HCT116 (cell line): ENCODE results near the gene SRCIN1. TPM values are rescaled to one million over a fixed set of nuclear protein-coding genes. Genes with fewer than 3 reads are reported as not detected.

Experiments used
- ATAC-seq: fragments of 200-7000 bp; cut with Tn5 transposase; 2 replicates; pipeline ENCODE4 v1.9.1; 2020; ENCODE audit warnings: mild to moderate bottlenecking, moderate library complexity
- BruUV-seq: library from RNA; stranded (reverse); fragments of 400-500 nt; replicated peaks from 2 replicates; lab custom pipeline; 2021; lab: Mats Ljungman, UMichigan
- CTCF ChIA-PET: fragments of 300-600 bp; sonication (Branson Sonifier 250); formaldehyde crosslinking; loops from one replicate; lab custom pipeline; 2021; ENCODE audit warnings: antibody characterized with exemption; lab: Charles Lee
- POLR2A ChIA-PET: fragments of 300-600, 350-600 bp; sonication (Branson Sonifier 250); formaldehyde crosslinking; loops from one replicate; lab custom pipeline; 2021; ENCODE audit warnings: antibody characterized with exemption; lab: Charles Lee
- RAD21 ChIA-PET, 2 experiments: fragments of 300-600 bp; sonication (Branson Sonifier 250); formaldehyde crosslinking; loops; one replicate each; lab custom pipeline; 2023; ENCODE audit warnings: low total read pairs in 2 of 2; ENCODE audit not compliant: uncharacterized antibody in 2 of 2, unreplicated experiment in 2 of 2, low non-redundant PET in 1 of 2; lab: Charles Lee
- DNase-seq: peaks from one replicate; pipeline ENCODE4 v3.0.0-alpha.2; 2010; ENCODE audit warnings: low read depth, low spot score
- H2AFZ ChIP-seq: fragments of 200-600 bp; shearing (Covaris generic), sonication (generic); 2 replicates; pipeline ENCODE4 v1.6.1; 2017; ENCODE audit warnings: low read depth, mixed run types, mixed read lengths, antibody characterized with exemption, low read length; ENCODE audit not compliant: poor library complexity, severe bottlenecking
- H3K27ac ChIP-seq: 2 replicates; pipeline ENCODE4 v1.5.1; 2012; ENCODE audit warnings: low read depth, low read length
- H3K27me3 ChIP-seq: fragments of 200-600 bp; sonication (generic); 2 replicates; pipeline ENCODE4 v1.6.1; 2016; ENCODE audit warnings: mixed run types, low read length, mixed read lengths; ENCODE audit not compliant: insufficient read depth
- H3K36me3 ChIP-seq, 2 experiments: fragments of 200-500 bp in 1 of 2; fragments of 200-600 bp in 1 of 2; sonication (Bioruptor generic) in 1 of 2; sonication (generic) in 1 of 2; 2 replicates each; pipeline versions ENCODE4 v1.5.1 to v1.6.1; 2014 to 2016; ENCODE audit warnings: low read length in 2 of 2, inconsistent platforms in 1 of 2, mixed read lengths in 1 of 2, mixed run types in 1 of 2; ENCODE audit not compliant: insufficient read depth in 2 of 2, control insufficient read depth in 1 of 2
- H3K4me1 ChIP-seq, 2 experiments: fragments of 200-600 bp in 1 of 2; sonication (generic) in 1 of 2; 2 replicates each; pipeline versions ENCODE4 v1.5.1 to v1.6.1; 2012 to 2017; ENCODE audit warnings: low read length in 2 of 2, inconsistent platforms in 1 of 2, mild to moderate bottlenecking in 1 of 2, mixed read lengths in 1 of 2, mixed run types in 1 of 2, moderate library complexity in 1 of 2; ENCODE audit not compliant: insufficient read depth in 2 of 2, control insufficient read depth in 1 of 2
- H3K4me2 ChIP-seq: fragments of 200-600 bp; sonication (generic); 2 replicates; pipeline ENCODE4 v1.6.1; 2017; ENCODE audit warnings: mixed run types, low read length, mixed read lengths
- H3K4me3 ChIP-seq, 2 experiments: fragments of 200-600 bp in 1 of 2; sonication (generic) in 1 of 2; replicated peaks in 1 of 2; 2 replicates each; pipeline ENCODE4 v1.5.1; 2011 to 2016; ENCODE audit warnings: low read length in 2 of 2, control low read depth in 1 of 2, low read depth in 1 of 2, mild to moderate bottlenecking in 1 of 2, mixed read lengths in 1 of 2, mixed run types in 1 of 2
- H3K79me2 ChIP-seq: fragments of 200-600 bp; sonication (generic); 2 replicates; pipeline ENCODE4 v1.6.1; 2017; ENCODE audit warnings: mild to moderate bottlenecking, mixed run types, low read length, moderate library complexity, mixed read lengths; ENCODE audit not compliant: insufficient read depth
- H3K9ac ChIP-seq: fragments of 200-600 bp; sonication (generic); 2 replicates; pipeline ENCODE4 v1.6.1; 2016; ENCODE audit warnings: low read length, mixed read lengths
- H3K9me2 ChIP-seq: fragments of 200-600 bp; sonication (generic), shearing (Covaris generic); 2 replicates; pipeline ENCODE4 v1.6.1; 2017; ENCODE audit warnings: mixed run types, mild to moderate bottlenecking, moderate library complexity; ENCODE audit not compliant: insufficient read depth
- H3K9me3 ChIP-seq, 2 experiments: fragments of 200-500 bp in 1 of 2; fragments of 200-600 bp in 1 of 2; sonication (Bioruptor generic) in 1 of 2; sonication (generic) in 1 of 2; 2 replicates each; pipeline ENCODE4 v1.6.1; 2014 to 2017; ENCODE audit warnings: low read length in 2 of 2, mixed read lengths in 2 of 2, inconsistent platforms in 1 of 2, low read depth in 1 of 2, mild to moderate bottlenecking in 1 of 2, mixed run types in 1 of 2, moderate library complexity in 1 of 2; ENCODE audit not compliant: control insufficient read depth in 1 of 2, insufficient read depth in 1 of 2
- H4K20me1 ChIP-seq: fragments of 200-600 bp; sonication (generic), shearing (Covaris generic); 2 replicates; pipeline ENCODE4 v1.6.1; 2017; ENCODE audit warnings: mixed run types, mild to moderate bottlenecking, moderate library complexity; ENCODE audit not compliant: insufficient read depth
- CTCF ChIP-seq, 3 experiments: fragments of 200-600 bp in 1 of 3; sonication (generic) in 1 of 3; IDR thresholded peaks in 2 of 3; conservative IDR thresholded peaks in 1 of 3; 2 replicates each; pipeline ENCODE4 v1.5.1; 2012 to 2017; ENCODE audit warnings: low read depth in 2 of 3, low read length in 2 of 3, antibody characterized with exemption in 1 of 3, borderline replicate concordance in 1 of 3, control low read depth in 1 of 3, mild to moderate bottlenecking in 1 of 3, mixed read lengths in 1 of 3, mixed run types in 1 of 3, moderate library complexity in 1 of 3; ENCODE audit not compliant: insufficient read depth in 1 of 3
- EGR1 ChIP-seq: IDR thresholded peaks from 2 replicates; pipeline ENCODE4 v1.6.1; 2012; ENCODE audit warnings: low read depth
- SP1 ChIP-seq: IDR thresholded peaks from 2 replicates; pipeline ENCODE4 v1.6.1; 2012; ENCODE audit warnings: low read depth
- ZBTB33 ChIP-seq: IDR thresholded peaks from 2 replicates; pipeline ENCODE4 v1.6.1; 2011; ENCODE audit warnings: mild to moderate bottlenecking, low read length, moderate library complexity; ENCODE audit not compliant: insufficient replicate concordance; ENCODE audit errors: extremely low read depth
- ZFX ChIP-seq: fragments of 450-650 bp; IDR thresholded peaks from 2 replicates; pipeline ENCODE4 v1.6.1; 2017
- intact Hi-C: fragments of 100-400 bp; cut with micrococcal nuclease; formaldehyde crosslinking; loops from 2 replicates; pipeline ENCODE4 v1.10.0; 2022
- total RNA-seq: library from RNA; stranded (reverse); gene quantifications from one replicate; pipeline ENCODE4 v1.2.1, GENCODE V29; 2021; ENCODE audit not compliant: unreplicated experiment

Gene SRCIN1
- total RNA-seq, 1 experiment from 2014 or later: 10.5 TPM

GRCh38 chr17:38589462-38590114, 16.2 kb downstream of the SRCIN1 start:
- BruUV-seq: no TSS peak
- no peak for ATAC-seq
- H3K27me3 ChIP-seq: no peaks in the 10 kb centered on the region

GRCh38 chr17:38588788-38589174, 17.0 kb downstream of the SRCIN1 start:
- ATAC-seq (no peak), DNase-seq (no peak)
- H3K4me2 ChIP-seq: no peak overlapping the region
- ChIA-PET POLR2A (no interaction called here), RAD21 (no interaction called here), CTCF (interaction anchor here (1.2 kb wide), 2 partner anchors 10 to 75 kb away, joined by 3 to 4 read pairs; no protein-coding TSS in a partner anchor)
- no TSS peak for BruUV-seq
- no peaks in the 10 kb centered on the region for H3K79me2 ChIP-seq
- H3K27me3 ChIP-seq: no peaks in the 10 kb centered on the region
- no peaks in the 10 kb centered on the region for H4K20me1 ChIP-seq
- H2AFZ ChIP-seq: no peak overlapping the region
- intact Hi-C loops: loop anchor here (10.0 kb wide), 1 partner anchor 76 kb away; no protein-coding TSS in a partner anchor
- H3K36me3 ChIP-seq: no peaks in the 10 kb centered on the region
- no peak overlapping the region for H3K4me3 ChIP-seq
- no peak for TF ChIP-seq CTCF (IDR thresholded peaks at IDR 0.05 in 2 of 3, conservative IDR thresholded peaks at IDR 0.05 in 1 of 3; ENCODE audit: borderline replicate concordance in 1 of 3, insufficient read depth in 1 of 3, low read depth in 2 of 3, low read length in 2 of 3)
- no peak for TF ChIP-seq ZFX
- TF ChIP-seq ZBTB33: no peak
- TF ChIP-seq EGR1: no peak
- no peak overlapping the region for H3K9ac ChIP-seq
- no peak overlapping the region for H3K27ac ChIP-seq
- H3K9me2 ChIP-seq: no peaks in the 10 kb centered on the region
- peaks cover 18 to 32% of the 10 kb centered on the region in 2 experiments for H3K4me1 ChIP-seq
- no peaks in the 10 kb centered on the region for H3K9me3 ChIP-seq

More at GRCh38 chr17:38589462-38590114, 16.2 kb downstream of the SRCIN1 start:
- Histone ChIP-seq H3K27ac (no peak overlapping the region), H3K4me2 (no peak overlapping the region), H3K4me3 (no peak overlapping the region), H3K36me3 (no peaks in the 10 kb centered on the region), H3K4me1 (peaks cover 13 to 24% of the 10 kb centered on the region in 2 experiments), H3K9ac (no peak overlapping the region), H4K20me1 (no peaks in the 10 kb centered on the region), H3K9me2 (no peaks in the 10 kb centered on the region), H3K79me2 (no peaks in the 10 kb centered on the region), H2AFZ (no peak overlapping the region), H3K9me3 (no peaks in the 10 kb centered on the region)
- RAD21 ChIA-PET: no interaction called here
- DNase-seq: no peak
- intact Hi-C loops: loop anchor here (10.0 kb wide), 1 partner anchor 75 kb away; no protein-coding TSS in a partner anchor
- TF ChIP-seq SP1 (no peak), ZBTB33 (no peak)
- POLR2A ChIA-PET: no interaction called here
- CTCF ChIA-PET: interaction anchor here (0.8 kb wide), 1 partner anchor 32 kb away, joined by 3 read pairs; no protein-coding TSS in a partner anchor
